T-helper 2 cell treated with Interferon-gamma antibody and Interleukin-4, amounts not matched to agents 5 μg/mL and 100 μg/mL, for 36 hours (primary cell): Measurements from ENCODE around the gene DISC1.
"Not testable (repeated sequence)": the region's sequence is repeated elsewhere in the genome, so short reads cannot be mapped to it uniquely, and the experiment has no call there.

Experiments used
- DNase-seq: peaks from one replicate; pipeline ENCODE4 v3.0.0; 2021; ENCODE audit warnings: low spot score
- H3K27ac Mint-ChIP-seq: one replicate; pipeline ENCODE4 v1.8.0; 2021; ENCODE audit warnings: mild to moderate bottlenecking, mixed read lengths
- H3K27me3 Mint-ChIP-seq: one replicate; pipeline ENCODE4 v1.8.0; 2021; ENCODE audit warnings: low read depth, mixed read lengths
- H3K36me3 Mint-ChIP-seq: one replicate; pipeline ENCODE4 v1.8.0; 2021; ENCODE audit warnings: low read depth, mixed read lengths
- H3K4me1 Mint-ChIP-seq: one replicate; pipeline ENCODE4 v1.8.0; 2021; ENCODE audit warnings: low read depth, mixed read lengths
- H3K4me3 Mint-ChIP-seq: one replicate; pipeline ENCODE4 v1.8.0; 2022; ENCODE audit warnings: mild to moderate bottlenecking, moderate library complexity, mixed read lengths
- H3K9me3 Mint-ChIP-seq: one replicate; pipeline ENCODE4 v1.8.0; 2021; ENCODE audit warnings: mixed read lengths

Gene DISC1

DNA sequence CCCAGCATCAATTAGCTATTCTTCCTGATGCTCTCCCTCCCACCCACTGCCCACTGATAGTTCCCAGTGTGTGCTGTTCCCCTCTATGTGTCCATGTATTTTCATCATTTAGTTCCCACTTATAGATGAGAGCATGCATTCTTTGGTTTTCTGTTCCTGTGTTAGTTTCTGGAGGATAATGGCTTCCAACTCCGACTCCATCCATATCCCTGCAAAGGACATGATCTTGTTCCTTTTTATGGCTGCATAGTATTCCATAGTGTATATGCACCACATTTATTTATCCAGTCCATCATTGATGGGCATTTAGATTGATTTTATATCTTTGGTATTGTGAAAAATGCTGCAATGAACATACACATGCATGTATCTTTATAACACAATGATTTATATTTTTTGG, 30.2 kb downstream of the DISC1 start:
- peaks cover 19% of the 10 kb centered on the region for H3K4me1 Mint-ChIP-seq
- H3K4me3 Mint-ChIP-seq, result no peak overlapping the region
- no peak for DNase-seq
- H3K36me3 Mint-ChIP-seq, result peaks cover 6% of the 10 kb centered on the region
- H3K9me3 Mint-ChIP-seq, result peaks cover 36% of the 10 kb centered on the region
- no peak overlapping the region for H3K27ac Mint-ChIP-seq
- H3K27me3 Mint-ChIP-seq, result peaks cover 18% of the 10 kb centered on the region

GRCh38 chr1:231658223-231658622, 31.6 kb downstream of the DISC1 start:
- Mint-ChIP-seq H3K9me3 (peaks cover 40% of the 10 kb centered on the region), H3K4me1 (peaks cover 17% of the 10 kb centered on the region), H3K27me3 (peaks cover 18% of the 10 kb centered on the region)
- not testable (repeated sequence) for DNase-seq, H3K36me3 Mint-ChIP-seq, H3K4me3 Mint-ChIP-seq, H3K27ac Mint-ChIP-seq

DNA sequence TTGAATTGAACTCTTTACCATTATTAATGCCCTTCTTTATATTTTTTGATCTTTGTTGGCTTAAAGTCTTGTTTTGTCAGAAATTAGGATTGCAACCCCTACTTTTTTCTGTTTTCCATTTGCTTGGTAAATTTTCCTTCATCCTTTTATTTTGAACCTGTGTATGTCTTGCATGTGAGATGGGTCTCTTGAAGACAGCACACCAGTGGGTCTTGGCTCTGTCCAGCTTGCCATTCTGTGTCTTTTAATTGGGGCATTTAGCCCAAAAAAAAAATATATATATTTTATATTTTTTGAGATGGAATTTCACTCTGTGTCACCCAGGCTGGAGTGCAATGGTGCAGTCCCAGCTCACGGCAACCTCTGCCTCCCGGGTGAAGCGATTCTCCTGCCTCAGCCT, 33.6 kb downstream of the DISC1 start:
- peaks cover 44% of the 10 kb centered on the region for H3K9me3 Mint-ChIP-seq
- H3K4me3 Mint-ChIP-seq, result no peak overlapping the region
- no peak overlapping the region for H3K27ac Mint-ChIP-seq
- no peak for DNase-seq
- peaks cover 9% of the 10 kb centered on the region for H3K36me3 Mint-ChIP-seq
- peaks cover 16% of the 10 kb centered on the region for H3K4me1 Mint-ChIP-seq
- peaks cover 18% of the 10 kb centered on the region for H3K27me3 Mint-ChIP-seq

DNA sequence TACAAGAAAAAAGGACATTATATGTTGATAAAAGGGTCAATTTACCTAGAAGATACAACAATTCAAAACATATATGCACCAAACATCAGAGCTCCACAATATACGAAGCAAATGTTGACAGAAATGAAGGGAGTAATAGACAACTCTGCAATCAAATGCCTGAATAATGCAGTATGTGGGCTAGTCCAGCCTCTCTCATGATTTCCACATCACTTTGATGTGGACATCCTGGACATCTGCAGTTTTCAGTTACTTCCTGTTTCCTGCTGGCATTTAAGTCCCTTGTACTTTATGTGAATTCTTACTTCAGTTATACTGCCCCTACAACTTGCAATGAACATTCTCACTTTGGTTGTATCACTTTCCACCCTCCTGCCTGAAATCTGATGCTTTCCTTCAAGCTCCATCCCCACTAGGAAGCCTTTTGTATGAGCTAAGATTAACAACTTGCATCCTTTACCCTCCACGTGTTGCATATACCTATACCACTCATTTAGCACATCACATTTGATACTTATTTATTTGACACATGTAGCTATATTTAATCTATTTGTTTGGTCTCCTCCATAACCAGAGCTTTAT, 36.7 kb downstream of the DISC1 start:
- DNase-seq, result no peak
- H3K9me3 Mint-ChIP-seq, result peaks cover 30% of the 10 kb centered on the region
- H3K27me3 Mint-ChIP-seq, result peaks cover 15% of the 10 kb centered on the region
- peaks cover 9% of the 10 kb centered on the region for H3K36me3 Mint-ChIP-seq
- peaks cover 14% of the 10 kb centered on the region for H3K4me1 Mint-ChIP-seq
- H3K27ac Mint-ChIP-seq, result no peak overlapping the region
- H3K4me3 Mint-ChIP-seq, result no peak overlapping the region

- Mint-ChIP-seq H3K9me3 (peaks cover 25% of the 10 kb centered on the region), H3K27ac (no peak overlapping the region), H3K27me3 (no peaks in the 10 kb centered on the region), H3K4me3 (no peak overlapping the region), H3K36me3 (peaks cover 6% of the 10 kb centered on the region), H3K4me1 (peaks cover 12% of the 10 kb centered on the region)
- DNase-seq, result no peak
Observed at GRCh38 chr1:231665101-231665500, 38.5 kb downstream of the DISC1 start.

DNA sequence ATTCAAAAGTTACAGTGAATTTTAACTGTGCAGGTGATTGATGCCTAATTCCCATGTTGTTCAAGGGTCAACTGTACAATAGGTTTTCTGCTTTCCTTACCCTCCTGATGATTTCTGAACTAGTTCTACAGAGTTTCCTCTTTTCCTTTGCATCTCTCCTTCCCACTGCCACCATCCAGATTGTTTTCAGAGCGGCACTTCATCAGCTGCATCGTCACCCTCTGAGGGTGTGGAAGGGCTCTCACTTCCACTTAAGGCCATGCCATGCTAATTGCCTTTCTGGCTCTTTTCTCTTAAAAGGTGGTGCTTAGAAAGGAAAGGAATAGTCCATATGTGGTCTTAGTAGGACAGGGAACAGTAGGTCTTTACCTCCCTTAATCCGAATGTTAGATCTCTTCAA, 39.1 kb downstream of the DISC1 start:
- Mint-ChIP-seq H3K4me3 (no peak overlapping the region), H3K9me3 (peaks cover 25% of the 10 kb centered on the region), H3K27ac (no peak overlapping the region), H3K27me3 (no peaks in the 10 kb centered on the region), H3K36me3 (peaks cover 5% of the 10 kb centered on the region), H3K4me1 (peaks cover 12% of the 10 kb centered on the region)
- DNase-seq, result no peak

DNA sequence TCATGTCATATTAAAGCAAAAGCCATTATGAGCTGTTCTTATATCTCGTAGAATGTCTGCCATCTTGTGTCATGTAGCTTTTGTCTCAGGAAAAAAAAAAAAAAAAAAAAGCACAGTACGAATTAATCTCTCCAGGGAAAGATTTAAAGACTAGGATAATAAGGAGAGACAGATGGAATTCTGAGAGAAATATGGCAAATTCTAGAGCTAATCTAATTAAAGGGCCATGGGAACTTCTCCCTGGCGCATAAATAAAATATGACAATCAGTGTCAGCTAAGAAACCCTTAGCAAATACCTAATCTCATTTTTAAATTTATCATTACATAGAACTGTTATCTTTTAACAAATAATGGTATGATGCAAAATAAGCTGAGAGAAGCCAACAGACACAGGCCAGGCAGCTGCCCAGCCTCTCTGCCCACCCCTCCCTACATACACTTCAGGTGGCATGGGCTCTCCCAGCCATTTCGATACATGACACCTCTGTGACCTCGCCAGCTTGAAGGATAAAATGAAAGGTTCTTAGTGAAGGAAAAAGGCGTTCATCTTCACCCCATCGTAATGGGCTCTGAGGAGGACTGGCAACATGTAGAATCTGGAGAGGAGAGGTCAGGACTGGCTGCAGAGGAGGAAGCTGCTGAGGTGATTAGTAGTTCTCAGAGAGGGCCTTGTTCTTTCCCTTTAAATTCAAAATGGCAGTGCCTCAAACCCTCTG, 39.8 kb downstream of the DISC1 start:
- peaks cover 4% of the 10 kb centered on the region for H3K36me3 Mint-ChIP-seq
- peaks cover 3% of the 10 kb centered on the region for H3K27me3 Mint-ChIP-seq
- peaks cover 12% of the 10 kb centered on the region for H3K4me1 Mint-ChIP-seq
- no peak overlapping the region for H3K4me3 Mint-ChIP-seq
- peaks cover 28% of the 10 kb centered on the region for H3K9me3 Mint-ChIP-seq
- H3K27ac Mint-ChIP-seq, result no peak overlapping the region
- DNase-seq, result no peak

DNA sequence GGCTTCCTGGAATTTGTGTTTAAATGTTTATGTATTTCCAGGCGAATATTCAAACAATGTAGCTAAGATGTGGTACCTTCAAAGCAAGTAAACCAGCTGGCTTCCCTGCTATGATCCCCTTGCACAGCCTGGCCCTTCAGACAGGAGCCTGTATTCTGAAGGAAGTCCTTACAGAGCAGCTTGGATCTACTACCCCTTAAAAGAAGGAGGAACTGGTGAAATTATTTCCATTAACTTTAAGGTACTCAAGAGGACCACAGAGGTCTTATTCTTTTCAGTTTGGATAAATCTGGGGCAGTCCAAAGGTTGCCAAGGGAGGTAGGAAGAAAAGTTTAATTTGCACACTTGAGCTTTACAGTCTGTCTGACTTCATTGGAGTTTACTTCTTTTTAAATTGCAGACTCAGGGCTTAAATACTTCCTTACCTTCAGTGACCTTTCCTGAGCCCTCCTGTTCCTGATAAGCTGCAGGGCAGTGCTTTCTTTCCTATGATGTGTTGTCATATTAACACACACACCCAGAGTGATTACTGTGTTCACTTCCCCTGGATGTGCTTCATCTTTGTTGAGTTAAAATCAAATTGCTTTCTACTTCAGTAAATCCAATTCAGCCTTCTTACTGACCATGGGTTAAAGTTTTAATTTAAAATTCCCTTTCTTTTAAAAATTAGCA, 40.5 kb downstream of the DISC1 start:
- Mint-ChIP-seq H3K4me1 (peaks cover 7% of the 10 kb centered on the region), H3K36me3 (peaks cover 4% of the 10 kb centered on the region), H3K9me3 (peaks cover 27% of the 10 kb centered on the region), H3K27ac (no peak overlapping the region), H3K4me3 (no peak overlapping the region), H3K27me3 (peaks cover 3% of the 10 kb centered on the region)
- no peak for DNase-seq

- no peak for DNase-seq
- H3K27ac Mint-ChIP-seq, result no peak overlapping the region
- H3K9me3 Mint-ChIP-seq, result peaks cover 23% of the 10 kb centered on the region
- no peaks in the 10 kb centered on the region for H3K36me3 Mint-ChIP-seq
- no peak overlapping the region for H3K4me3 Mint-ChIP-seq
- H3K27me3 Mint-ChIP-seq, result peaks cover 3% of the 10 kb centered on the region
- peaks cover 3% of the 10 kb centered on the region for H3K4me1 Mint-ChIP-seq
Observed at GRCh38 chr1:231667896-231668506, 41.4 kb downstream of the DISC1 start.

- no peaks in the 10 kb centered on the region for H3K4me1 Mint-ChIP-seq
- peaks cover 3% of the 10 kb centered on the region for H3K27me3 Mint-ChIP-seq
- H3K4me3 Mint-ChIP-seq, result no peak overlapping the region
Observed at GRCh38 chr1:231668826-231669225, 42.2 kb downstream of the DISC1 start.

DNA sequence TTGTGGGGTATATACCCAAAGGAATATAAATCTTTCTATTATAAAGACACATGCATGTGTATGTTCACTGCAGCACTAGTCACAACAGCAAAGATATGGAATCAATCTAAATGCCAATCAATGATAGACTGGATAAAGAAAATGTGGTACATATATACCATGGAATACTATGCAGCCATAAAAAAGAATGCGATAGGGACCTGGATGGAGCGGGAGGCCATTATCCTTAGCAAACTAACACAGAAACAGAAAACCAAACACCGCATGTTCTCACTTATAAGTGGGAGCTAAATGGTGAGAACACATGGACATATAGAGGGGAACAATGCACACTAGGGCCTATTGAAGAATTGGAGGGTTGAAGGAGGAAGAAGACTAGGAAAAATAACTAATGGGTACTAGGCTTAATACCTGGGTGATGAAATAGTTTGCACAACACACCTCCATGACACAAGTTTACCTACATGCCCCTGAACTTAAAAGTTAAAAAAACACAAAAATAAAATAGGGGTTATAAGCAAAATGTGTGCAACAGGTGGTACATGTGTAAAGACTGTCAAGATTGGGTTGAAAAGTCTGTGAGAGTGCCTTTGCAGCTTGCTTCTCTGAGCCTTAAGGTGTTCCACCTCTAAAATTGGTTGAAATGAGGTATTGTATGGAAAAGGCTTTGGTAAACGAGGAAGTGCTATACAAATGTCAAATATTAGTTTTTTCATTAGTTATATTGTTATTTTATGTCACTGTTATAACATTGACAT, 43.5 kb downstream of the DISC1 start:
- not testable (repeated sequence) for H3K4me1 Mint-ChIP-seq, H3K27me3 Mint-ChIP-seq, H3K27ac Mint-ChIP-seq, DNase-seq, H3K4me3 Mint-ChIP-seq, H3K36me3 Mint-ChIP-seq
- peaks cover 16% of the 10 kb centered on the region for H3K9me3 Mint-ChIP-seq

More at GRCh38 chr1:231668826-231669225, 42.2 kb downstream of the DISC1 start:
- DNase-seq, result no peak
- Mint-ChIP-seq H3K36me3 (no peaks in the 10 kb centered on the region), H3K9me3 (peaks cover 16% of the 10 kb centered on the region), H3K27ac (no peak overlapping the region)

DNA sequence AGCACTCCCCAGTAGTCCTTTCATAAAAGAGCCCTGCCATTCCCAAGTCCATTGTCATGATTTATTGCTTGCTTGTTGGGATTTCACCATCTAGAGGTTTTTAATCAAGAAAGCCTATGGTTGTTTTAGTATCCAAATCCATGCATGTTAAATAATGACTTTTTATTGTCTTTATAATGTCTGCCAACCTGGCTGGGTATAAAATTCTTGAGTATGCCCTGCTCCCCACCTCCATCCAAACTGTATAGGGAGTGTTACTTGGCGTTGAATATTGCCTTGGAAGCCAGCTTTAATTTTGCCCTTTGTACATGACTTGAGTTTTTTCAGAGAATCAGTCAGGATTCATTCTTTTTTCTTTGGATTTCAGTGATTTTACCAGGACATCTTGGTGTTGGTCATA, 44.2 kb downstream of the DISC1 start:
- Mint-ChIP-seq H3K27me3 (peaks cover 5% of the 10 kb centered on the region), H3K9me3 (peaks cover 16% of the 10 kb centered on the region), H3K27ac (no peak overlapping the region), H3K4me3 (no peak overlapping the region), H3K4me1 (peaks cover 3% of the 10 kb centered on the region), H3K36me3 (no peaks in the 10 kb centered on the region)
- DNase-seq, result no peak

- no peak overlapping the region for H3K4me3 Mint-ChIP-seq
- H3K9me3 Mint-ChIP-seq, result peaks cover 14% of the 10 kb centered on the region
- H3K4me1 Mint-ChIP-seq, result peaks cover 3% of the 10 kb centered on the region
- peaks cover 5% of the 10 kb centered on the region for H3K27me3 Mint-ChIP-seq
- no peaks in the 10 kb centered on the region for H3K36me3 Mint-ChIP-seq
- DNase-seq, result no peak
- H3K27ac Mint-ChIP-seq, result no peak overlapping the region
Observed at GRCh38 chr1:231674575-231674974, 48.0 kb downstream of the DISC1 start.
